Adrenal gland (tissue), 5 donors: ENCODE measurements around the gene VWA2.

ENCODE experiments used
- CTCF ChIP-seq, 6 experiments: fragments of 450-650 bp in 4 of 6; fragments of 200-600 bp in 2 of 6; sonication (generic) in 1 of 6; IDR thresholded peaks; 1 replicate in 5 of 6; 2 replicates in 1 of 6; pipeline versions ENCODE4 v1.5.1 to v1.8.0; 2016 to 2021; ENCODE audit warnings: antibody characterized with exemption in 6 of 6, mild to moderate bottlenecking in 2 of 6, moderate library complexity in 1 of 6
- POLR2A ChIP-seq, 2 donors: fragments of 450-650 bp; IDR thresholded peaks; one replicate each; pipeline ENCODE4 v1.6.1; 2017; ENCODE audit warnings: antibody characterized with exemption in 2 of 2, mild to moderate bottlenecking in 2 of 2, moderate library complexity in 1 of 2
- donor health status: DM: no; HTN: no; CAD: no.

DNA sequence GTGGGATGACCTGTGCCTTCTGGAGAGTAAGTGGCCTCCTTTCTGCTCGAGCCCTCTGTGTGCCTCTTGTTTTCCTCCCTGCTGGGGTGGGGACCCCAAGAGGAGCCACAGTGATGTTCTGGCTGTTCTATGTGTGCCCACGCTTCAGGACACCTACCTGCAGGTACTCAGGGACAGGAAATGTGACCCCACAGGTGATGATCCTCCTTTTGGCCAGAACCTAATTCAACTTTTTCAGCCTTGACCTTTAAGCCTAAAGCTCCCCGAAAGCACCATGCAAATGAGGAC, 70.3 kb downstream of the VWA2 start:
- TF ChIP-seq CTCF (IDR thresholded peaks at IDR 0.05), result no peak
- no peak for TF ChIP-seq POLR2A (IDR thresholded peaks at IDR 0.05)
